D341Med (cell line): Measurements from ENCODE around the gene SLCO3A1.

Experiments used
- DNase-seq: peaks from one replicate; pipeline ENCODE4 v3.0.0; 2012; ENCODE audit warnings: low spot score

SLCO3A1 gene

DNA sequence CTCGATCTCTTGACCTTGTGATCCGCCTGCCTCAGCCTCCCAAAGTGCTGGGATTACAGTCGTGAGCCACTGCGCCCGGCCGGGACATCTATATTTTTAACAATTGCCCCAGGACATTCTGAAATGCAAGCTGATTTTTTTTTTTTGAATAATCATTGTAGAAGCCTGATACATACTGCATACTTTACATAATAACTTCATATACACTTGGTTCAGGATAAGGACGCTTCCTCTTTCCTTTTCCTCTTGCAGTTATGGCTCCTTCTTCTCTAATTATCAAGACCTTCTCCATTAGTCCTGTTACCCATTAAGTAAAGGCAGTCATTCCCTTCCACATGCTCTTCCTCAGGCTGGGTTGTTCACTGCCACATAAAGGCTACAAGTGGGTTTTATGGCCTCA, 58.3 kb downstream of the SLCO3A1 start:
- no peak for DNase-seq

- no peak for DNase-seq
Measured at GRCh38 chr15:91912336-91912735, 58.8 kb downstream of the SLCO3A1 start.

GRCh38 chr15:91913560-91913959, 60.1 kb downstream of the SLCO3A1 start:
- DNase-seq: no peak

GRCh38 chr15:91915576-91915975, 62.1 kb downstream of the SLCO3A1 start:
- DNase-seq: no peak

GRCh38 chr15:91916051-91916450, 62.5 kb downstream of the SLCO3A1 start:
- no peak for DNase-seq

DNA sequence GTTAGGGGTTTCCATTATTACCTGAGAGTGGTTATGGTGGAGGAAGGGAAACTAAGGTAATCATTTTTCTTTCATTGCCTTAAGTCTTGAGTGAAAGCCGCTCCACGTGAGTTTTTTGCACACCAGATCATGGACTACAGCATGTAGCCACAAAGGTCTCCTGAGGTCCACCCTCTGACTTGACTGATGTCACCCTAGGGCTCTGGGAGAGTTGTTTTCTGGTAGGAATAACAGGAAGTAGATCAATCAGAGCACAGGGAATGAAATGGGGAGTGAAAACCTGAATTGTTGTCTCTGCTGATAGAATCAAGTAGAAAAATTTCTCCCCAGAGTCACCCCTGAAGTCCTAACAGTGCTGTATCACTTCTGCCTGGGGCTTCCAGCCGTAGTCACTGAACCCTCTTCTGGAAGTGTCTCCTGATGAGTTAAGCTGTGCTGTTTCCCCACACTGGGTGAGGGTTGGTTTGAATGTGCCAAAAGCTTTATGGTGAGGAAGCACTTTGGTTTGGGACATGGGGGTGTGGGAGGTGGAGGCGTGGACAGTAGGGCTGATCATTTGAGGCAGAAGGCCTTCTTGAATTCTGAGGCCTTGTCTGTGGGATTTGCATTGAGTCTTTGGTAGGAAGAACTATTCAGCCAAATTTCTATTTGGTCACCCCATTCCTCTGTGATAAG, 64.3 kb downstream of the SLCO3A1 start:
- DNase-seq: no peak

- DNase-seq: no peak
Measured at GRCh38 chr15:91919014-91919534, 65.6 kb downstream of the SLCO3A1 start.

DNA sequence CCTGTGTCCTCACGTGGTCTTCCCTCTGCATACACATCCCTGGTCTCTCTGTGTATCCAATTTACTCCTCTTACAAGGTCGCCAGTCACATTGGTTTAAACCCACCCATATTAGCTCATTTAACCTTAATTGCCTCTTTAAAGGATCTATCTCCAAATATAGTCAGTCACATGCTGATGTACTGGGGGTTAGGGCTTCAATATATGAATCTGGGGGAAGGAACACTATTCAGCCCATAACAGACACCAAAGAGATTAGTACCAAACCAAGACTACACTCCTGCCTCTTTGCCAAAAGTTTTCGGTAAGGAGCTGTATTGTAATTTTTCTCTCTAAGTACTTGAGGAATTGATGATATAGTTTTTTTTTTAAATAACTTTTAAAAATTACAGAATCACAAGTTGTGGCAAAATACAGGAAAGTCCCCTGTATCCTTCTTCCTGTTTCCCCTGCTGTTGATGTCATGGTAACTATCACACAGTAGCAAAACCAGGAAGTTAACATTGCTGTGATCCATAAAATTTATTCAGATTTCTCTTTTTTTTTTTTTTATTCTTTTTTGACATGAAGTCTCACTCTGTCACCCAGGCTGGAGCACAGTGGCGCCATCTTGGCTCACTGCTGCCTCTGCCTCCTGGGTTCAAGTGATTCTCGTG, 67.8 kb downstream of the SLCO3A1 start:
- no peak for DNase-seq

DNA sequence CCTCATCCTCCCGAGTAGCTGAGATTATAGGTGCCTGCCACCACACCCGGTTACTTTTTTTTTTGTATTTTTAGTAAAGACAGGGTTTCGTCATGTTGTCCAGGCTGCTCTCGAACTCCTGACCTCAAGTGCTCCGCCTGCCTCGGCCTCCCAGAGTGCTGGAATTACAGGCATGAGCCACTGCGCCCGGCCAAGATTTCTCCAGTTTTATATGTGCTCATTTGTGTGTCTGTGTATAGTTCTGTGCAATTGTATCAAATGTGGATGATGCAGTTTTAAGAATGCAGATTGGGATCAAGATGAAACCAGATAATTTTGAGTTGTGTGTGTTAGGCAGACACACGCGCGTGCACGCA, 68.3 kb downstream of the SLCO3A1 start:
- no peak for DNase-seq

- DNase-seq: no peak
Measured at GRCh38 chr15:91922646-91923547, 69.4 kb downstream of the SLCO3A1 start.

- no peak for DNase-seq
Measured at GRCh38 chr15:91924183-91924582, 70.7 kb downstream of the SLCO3A1 start.

- DNase-seq: no peak
Measured at GRCh38 chr15:91924837-91925495, 71.5 kb downstream of the SLCO3A1 start.

DNA sequence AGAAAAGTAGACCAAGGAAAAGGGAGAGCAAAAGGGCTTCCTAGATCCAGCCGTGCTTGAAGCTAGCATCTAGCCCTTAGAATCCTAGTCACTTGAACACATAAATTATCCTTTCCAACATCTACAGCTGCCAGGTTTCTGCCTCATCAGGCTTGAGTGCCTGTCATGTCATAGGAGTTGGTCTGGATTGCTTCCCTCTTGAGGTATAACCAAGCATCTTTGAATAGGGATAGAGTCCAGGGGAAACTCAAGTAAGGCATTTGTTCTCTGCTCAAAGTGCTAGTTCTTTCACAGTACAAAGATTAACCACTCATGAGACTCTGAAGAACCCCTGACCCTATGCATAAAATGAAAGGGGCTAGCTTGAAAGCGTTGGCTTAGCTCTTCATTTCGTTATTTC, 72.3 kb downstream of the SLCO3A1 start:
- no peak for DNase-seq

DNA sequence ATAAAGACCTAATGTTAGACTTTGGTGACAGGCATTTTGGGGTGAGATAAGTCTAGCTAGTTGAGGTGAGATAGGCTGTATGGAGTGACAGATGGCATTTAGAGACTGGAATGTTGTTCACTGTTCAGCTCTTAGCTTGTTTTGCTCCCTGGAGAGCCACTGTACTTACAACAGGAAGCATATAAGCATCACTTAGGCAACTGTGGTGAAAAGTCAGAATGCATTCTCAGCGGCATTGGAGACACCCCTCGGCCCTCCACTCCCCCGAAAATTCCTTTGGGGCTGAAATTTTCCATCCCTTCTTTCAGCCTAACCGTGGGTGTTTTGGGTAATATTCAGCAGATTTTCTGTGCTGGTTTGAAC, 73.4 kb downstream of the SLCO3A1 start:
- no peak for DNase-seq

DNA sequence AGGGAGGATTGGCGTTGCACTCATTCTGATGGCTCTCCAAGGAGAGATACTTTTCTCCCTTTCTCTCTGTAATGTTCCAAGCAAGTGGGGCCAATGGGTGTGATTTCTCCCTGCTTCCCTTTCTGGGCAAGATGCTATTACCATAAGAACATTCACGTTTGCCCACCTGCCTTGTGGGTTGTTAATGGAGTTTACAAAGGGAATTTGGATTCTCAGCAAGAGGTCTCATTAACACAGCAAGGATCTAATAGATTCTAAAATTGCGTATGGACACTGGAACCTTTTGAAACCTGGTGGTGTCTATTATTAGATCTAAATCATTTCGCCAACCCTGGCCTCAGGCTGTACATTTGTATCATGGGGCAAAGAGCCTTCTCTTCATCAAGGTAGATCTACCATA, 74.1 kb downstream of the SLCO3A1 start:
- no peak for DNase-seq

GRCh38 chr15:91928675-91929074, 75.2 kb downstream of the SLCO3A1 start:
- no peak for DNase-seq

DNA sequence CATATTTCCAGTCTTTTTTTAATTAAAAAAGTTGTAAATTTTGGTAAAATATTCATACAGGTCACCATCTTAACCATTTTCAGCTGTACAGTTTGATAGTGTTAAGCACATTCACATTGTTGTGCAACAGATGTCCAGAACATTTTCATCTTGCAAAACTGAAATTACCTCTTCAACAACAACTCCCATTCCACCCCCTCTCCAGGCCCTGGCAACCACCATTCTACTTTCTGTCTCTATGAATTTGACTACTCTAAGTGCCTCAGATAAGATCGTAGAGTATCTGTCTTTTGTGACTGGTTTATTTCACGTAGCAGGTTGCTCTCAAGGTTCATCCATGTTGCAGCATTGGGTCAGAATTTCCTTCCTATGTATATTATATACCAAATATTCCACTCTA, 76.0 kb downstream of the SLCO3A1 start:
- no peak for DNase-seq

DNA sequence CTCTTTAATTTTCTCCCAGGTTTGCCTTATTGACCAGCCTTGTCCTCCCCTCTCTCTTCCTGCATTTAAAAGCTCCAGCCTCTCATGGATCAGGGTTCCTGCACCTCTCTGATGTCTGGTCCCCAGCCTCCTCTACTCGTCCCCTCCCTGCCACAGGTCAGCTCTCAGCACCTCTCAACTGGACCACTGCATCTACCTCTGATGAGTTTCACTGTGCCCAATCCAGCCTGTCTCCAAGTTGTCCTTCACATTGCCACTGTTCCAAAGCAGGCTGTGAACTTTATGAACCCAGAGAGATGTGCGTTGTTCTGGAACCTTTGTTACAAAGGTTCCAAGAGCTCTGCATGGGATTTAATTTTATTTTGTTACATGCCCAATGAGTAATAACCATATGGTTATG, 76.6 kb downstream of the SLCO3A1 start:
- DNase-seq: no peak

GRCh38 chr15:91936182-91936775, 82.8 kb downstream of the SLCO3A1 start:
- DNase-seq: no peak

DNA sequence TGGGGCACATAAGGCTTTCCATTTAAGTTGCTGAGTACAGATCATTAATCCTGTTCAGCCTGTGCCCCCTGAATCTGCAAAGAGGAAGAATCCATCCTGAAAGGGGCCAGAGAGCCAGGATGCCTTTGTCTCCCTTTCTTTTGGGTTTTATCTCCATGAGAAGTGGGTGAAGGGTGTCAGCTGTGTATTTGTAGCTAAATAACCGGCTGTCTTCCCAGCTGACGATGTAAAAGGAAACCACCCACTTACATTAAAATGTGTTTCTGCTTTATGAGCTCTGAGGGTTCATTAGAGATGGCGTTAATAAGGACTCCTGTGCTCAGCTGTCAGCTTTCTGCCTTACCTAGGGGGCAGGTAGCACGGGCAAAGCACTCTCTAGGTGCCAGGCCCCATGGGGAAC, 83.4 kb downstream of the SLCO3A1 start:
- no peak for DNase-seq

- DNase-seq: no peak
Measured at GRCh38 chr15:91938136-91938535, 84.6 kb downstream of the SLCO3A1 start.

DNA sequence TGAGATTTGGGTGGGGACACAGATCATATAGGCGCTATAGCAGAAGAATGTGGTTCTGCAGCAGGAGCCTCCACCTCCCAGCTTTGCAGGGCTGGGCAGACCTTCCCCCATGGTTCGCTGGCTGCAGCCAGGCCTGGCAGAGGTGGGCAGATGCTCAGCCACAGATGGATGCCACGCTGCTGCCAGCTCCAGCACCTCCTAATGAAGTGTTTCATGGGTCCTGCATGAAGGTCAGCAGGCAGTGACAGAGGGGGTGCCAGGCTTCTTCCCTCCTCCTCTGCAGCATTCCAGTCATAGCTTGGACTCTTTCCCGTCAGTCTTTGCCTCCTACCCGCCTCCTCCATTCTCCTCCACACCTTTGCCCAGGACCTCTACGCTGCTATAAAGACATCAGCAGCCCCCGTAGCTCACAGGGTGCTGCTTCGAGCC, 85.9 kb downstream of the SLCO3A1 start:
- no peak for DNase-seq
